Heart left ventricle (tissue), 13 donors: ENCODE results near the gene CAMTA1.

Source experiments
- POLR2A ChIP-seq, 2 donors: fragments of 450-650 bp; IDR thresholded peaks; one replicate each; pipeline ENCODE4 v1.6.1; 2017; ENCODE audit warnings: antibody characterized with exemption in 2 of 2, mild to moderate bottlenecking in 2 of 2, moderate library complexity in 2 of 2
- TF ChIP-seq, protein P1 (sequence below), 12 donors: fragments of 200-600 bp; sonication (generic) in 4 of 12; IDR thresholded peaks; one replicate each; pipeline versions ENCODE4 v1.5.0 to v1.8.0; 2018 to 2022; ENCODE audit warnings: antibody characterized with exemption in 12 of 12, mild to moderate bottlenecking in 5 of 12
- donor health status: ischemic (EF 13 %, LVEDD 7.1; RV severe dilation, severe dysfunction).
- donor health status: DM: no; HTN: yes; CAD: no.
- donor health status: DM: no; HTN: no; CAD: no.
- donor health status: ischemic (EF 25% LVEDD 6.9; RV normal size, moderate dysfunction).
- donor health status: ischemic (EF 25% LVEDD 5.7; RV mildly dilated, moderate dysfunction).
- donor health status: ischemic (EF 35%, LVEDD 5.7; RV mildly dilated, moderate dysfunction).
- donor health status: nonischemic (EF 11% LVEDD 7.7; RV severe dilation, severe dysfunction).
- donor health status: DM: yes; HTN: yes; CAD: no.
- donor health status: PGD.
- donor health status: ischemic (EF 29% LVEDD 5.4; RV normal size, mild dysfunction).
- donor health status: nonischemic (EF 23%, LVEDD 6.1; RV moderate dilation, normal function).

DNA sequence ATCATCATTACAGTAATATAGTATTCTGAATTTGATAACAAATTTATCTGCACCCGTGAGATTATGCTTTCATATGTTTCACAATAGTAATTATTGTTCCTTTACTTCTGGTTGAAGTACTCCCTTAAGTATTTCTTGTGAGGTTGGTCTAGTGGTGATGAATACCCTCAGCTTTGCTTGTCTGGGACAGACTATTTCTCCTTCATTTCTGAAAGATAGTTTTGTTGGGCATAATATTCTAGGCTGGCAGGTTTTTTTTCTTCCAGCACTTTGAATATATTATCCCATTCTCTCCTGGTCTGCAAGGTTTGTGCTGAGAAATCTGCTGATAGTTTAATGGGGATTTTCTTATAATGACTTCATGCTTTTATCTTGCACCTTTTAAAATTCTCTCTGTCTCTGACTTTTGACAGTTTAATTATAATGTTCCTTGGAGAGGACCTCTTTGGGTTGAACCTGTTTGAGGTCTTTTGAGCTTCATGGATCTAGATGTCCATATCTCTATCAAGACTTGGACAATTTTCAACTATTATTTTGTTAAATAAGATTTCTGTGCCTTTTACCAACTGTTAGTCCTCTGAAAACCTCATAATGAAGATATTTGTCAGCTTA lies 614.4 kb downstream of the CAMTA1 start:
- TF ChIP-seq, protein P1, sequence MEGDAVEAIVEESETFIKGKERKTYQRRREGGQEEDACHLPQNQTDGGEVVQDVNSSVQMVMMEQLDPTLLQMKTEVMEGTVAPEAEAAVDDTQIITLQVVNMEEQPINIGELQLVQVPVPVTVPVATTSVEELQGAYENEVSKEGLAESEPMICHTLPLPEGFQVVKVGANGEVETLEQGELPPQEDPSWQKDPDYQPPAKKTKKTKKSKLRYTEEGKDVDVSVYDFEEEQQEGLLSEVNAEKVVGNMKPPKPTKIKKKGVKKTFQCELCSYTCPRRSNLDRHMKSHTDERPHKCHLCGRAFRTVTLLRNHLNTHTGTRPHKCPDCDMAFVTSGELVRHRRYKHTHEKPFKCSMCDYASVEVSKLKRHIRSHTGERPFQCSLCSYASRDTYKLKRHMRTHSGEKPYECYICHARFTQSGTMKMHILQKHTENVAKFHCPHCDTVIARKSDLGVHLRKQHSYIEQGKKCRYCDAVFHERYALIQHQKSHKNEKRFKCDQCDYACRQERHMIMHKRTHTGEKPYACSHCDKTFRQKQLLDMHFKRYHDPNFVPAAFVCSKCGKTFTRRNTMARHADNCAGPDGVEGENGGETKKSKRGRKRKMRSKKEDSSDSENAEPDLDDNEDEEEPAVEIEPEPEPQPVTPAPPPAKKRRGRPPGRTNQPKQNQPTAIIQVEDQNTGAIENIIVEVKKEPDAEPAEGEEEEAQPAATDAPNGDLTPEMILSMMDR (IDR thresholded peaks at IDR 0.05), result no peak
- TF ChIP-seq POLR2A (IDR thresholded peaks at IDR 0.05), result no peak
